BE2C (cell line): Measurements from ENCODE around the gene EHD4.

Experiments used
- DNase-seq: peaks from one replicate; pipeline ENCODE4 v3.0.0-alpha.2; 2020
- H3K27me3 ChIP-seq: fragments of 250-450 bp; sonication (Bioruptor Pico); 2 replicates; pipeline ENCODE4 v1.5.1; 2020; ENCODE audit warnings: mild to moderate bottlenecking
- H3K36me3 ChIP-seq: fragments of 250-450 bp; sonication (Bioruptor Pico); 2 replicates; pipeline ENCODE4 v1.5.1; 2020; ENCODE audit warnings: mild to moderate bottlenecking
- H3K4me1 ChIP-seq: fragments of 250-450 bp; sonication (Bioruptor Pico); 2 replicates; pipeline ENCODE4 v1.5.1; 2020
- H3K4me3 ChIP-seq: 2 replicates; pipeline ENCODE4 v1.5.1; 2011; ENCODE audit warnings: low read depth, low read length
- H3K9me3 ChIP-seq: fragments of 250-450 bp; sonication (Bioruptor Pico); 2 replicates; pipeline ENCODE4 v1.5.1; 2020
- CTCF ChIP-seq: IDR thresholded peaks from 2 replicates; pipeline ENCODE4 v1.5.1; 2012; ENCODE audit warnings: mild to moderate bottlenecking, low read depth, low read length

The EHD4 gene

GRCh38 chr15:41965441-41966413 is 6.6 kb downstream of the EHD4 start:
- DNase-seq, result no peak
- Histone ChIP-seq H3K27me3 (no peaks in the 10 kb centered on the region), H3K36me3 (no peaks in the 10 kb centered on the region), H3K9me3 (no peaks in the 10 kb centered on the region), H3K4me1 (peaks cover 11% of the 10 kb centered on the region), H3K4me3 (no peak overlapping the region)
- TF ChIP-seq CTCF, result no peak

GRCh38 chr15:41961595-41962202 is 10.7 kb downstream of the EHD4 start:
- peaks cover 14% of the 10 kb centered on the region for H3K4me1 ChIP-seq
- no peak for DNase-seq
- no peaks in the 10 kb centered on the region for H3K36me3 ChIP-seq
- H3K4me3 ChIP-seq, result no peak overlapping the region
- H3K9me3 ChIP-seq, result no peaks in the 10 kb centered on the region
- H3K27me3 ChIP-seq, result no peaks in the 10 kb centered on the region
- TF ChIP-seq CTCF, result no peak

- no peak for TF ChIP-seq CTCF
- Histone ChIP-seq H3K4me3 (no peak overlapping the region), H3K36me3 (no peaks in the 10 kb centered on the region), H3K4me1 (peaks cover 14% of the 10 kb centered on the region), H3K27me3 (no peaks in the 10 kb centered on the region), H3K9me3 (no peaks in the 10 kb centered on the region)
- no peak for DNase-seq
Measured at GRCh38 chr15:41961001-41961518, 11.3 kb downstream of the EHD4 start.

- TF ChIP-seq CTCF, result no peak
- Histone ChIP-seq H3K4me3 (no peak overlapping the region), H3K4me1 (peaks cover 14% of the 10 kb centered on the region), H3K27me3 (no peaks in the 10 kb centered on the region), H3K9me3 (no peaks in the 10 kb centered on the region), H3K36me3 (no peaks in the 10 kb centered on the region)
- no peak for DNase-seq
Measured at GRCh38 chr15:41958002-41958420, 14.3 kb downstream of the EHD4 start.

- no peak for DNase-seq
- Histone ChIP-seq H3K4me3 (no peak overlapping the region), H3K27me3 (no peaks in the 10 kb centered on the region)
Measured at GRCh38 chr15:41957021-41957897, 15.1 kb downstream of the EHD4 start.

More at GRCh38 chr15:41957021-41957897, 15.1 kb downstream of the EHD4 start:
- H3K9me3 ChIP-seq, result no peaks in the 10 kb centered on the region
- TF ChIP-seq CTCF, result no peak
- H3K36me3 ChIP-seq, result no peaks in the 10 kb centered on the region
- H3K4me1 ChIP-seq, result peaks cover 14% of the 10 kb centered on the region
